ENCODE results near the gene GPC5.

GRCh38 chr13:91660076-91660415, 261.6 kb downstream of the GPC5 start:
- TF ChIP-seq, protein P1, sequence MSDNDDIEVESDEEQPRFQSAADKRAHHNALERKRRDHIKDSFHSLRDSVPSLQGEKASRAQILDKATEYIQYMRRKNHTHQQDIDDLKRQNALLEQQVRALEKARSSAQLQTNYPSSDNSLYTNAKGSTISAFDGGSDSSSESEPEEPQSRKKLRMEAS (IDR thresholded peaks at IDR 0.05; ENCODE audit: insufficient read depth, insufficient read length) = no peak
- TF ChIP-seq POLR2AphosphoS5 (IDR thresholded peaks at IDR 0.05; ENCODE audit: insufficient read depth, low read depth, low read length) (no peak), CTCF (IDR thresholded peaks at IDR 0.05; ENCODE audit: extremely low read depth in 1 of 2, insufficient read depth in 1 of 2, low read depth in 1 of 2, low read length in 2 of 2) (no peak), POLR2A (IDR thresholded peaks at IDR 0.05; ENCODE audit: low read depth, low read length) (no peak)

All from endothelial cell of umbilical vein (primary cell).